ENCODE measurements around the gene RAPGEF3.

GRCh38 chr12:47737936-47738594 lies 20.6 kb downstream of the RAPGEF3 start:
- TF ChIP-seq, protein P1, sequence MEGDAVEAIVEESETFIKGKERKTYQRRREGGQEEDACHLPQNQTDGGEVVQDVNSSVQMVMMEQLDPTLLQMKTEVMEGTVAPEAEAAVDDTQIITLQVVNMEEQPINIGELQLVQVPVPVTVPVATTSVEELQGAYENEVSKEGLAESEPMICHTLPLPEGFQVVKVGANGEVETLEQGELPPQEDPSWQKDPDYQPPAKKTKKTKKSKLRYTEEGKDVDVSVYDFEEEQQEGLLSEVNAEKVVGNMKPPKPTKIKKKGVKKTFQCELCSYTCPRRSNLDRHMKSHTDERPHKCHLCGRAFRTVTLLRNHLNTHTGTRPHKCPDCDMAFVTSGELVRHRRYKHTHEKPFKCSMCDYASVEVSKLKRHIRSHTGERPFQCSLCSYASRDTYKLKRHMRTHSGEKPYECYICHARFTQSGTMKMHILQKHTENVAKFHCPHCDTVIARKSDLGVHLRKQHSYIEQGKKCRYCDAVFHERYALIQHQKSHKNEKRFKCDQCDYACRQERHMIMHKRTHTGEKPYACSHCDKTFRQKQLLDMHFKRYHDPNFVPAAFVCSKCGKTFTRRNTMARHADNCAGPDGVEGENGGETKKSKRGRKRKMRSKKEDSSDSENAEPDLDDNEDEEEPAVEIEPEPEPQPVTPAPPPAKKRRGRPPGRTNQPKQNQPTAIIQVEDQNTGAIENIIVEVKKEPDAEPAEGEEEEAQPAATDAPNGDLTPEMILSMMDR (conservative IDR thresholded peaks at IDR 0.05 in 1 of 2, IDR thresholded peaks at IDR 0.05 in 1 of 2; ENCODE audit: extremely low read depth in 1 of 2, insufficient read depth in 1 of 2, low read depth in 1 of 2, low read length in 2 of 2), result no peak
- TF ChIP-seq EZH2 (IDR thresholded peaks at IDR 0.05; ENCODE audit: borderline replicate concordance, low read length), result no peak
